GM21447 (cell line): Measurements from ENCODE around the gene GRWD1.

Experiments used
- ATAC-seq: cut with Tn5 transposase; IDR thresholded peaks from one replicate; pipeline ENCODE4 v1.9.1; 2021; ENCODE audit not compliant: unreplicated experiment

The GRWD1 gene

DNA sequence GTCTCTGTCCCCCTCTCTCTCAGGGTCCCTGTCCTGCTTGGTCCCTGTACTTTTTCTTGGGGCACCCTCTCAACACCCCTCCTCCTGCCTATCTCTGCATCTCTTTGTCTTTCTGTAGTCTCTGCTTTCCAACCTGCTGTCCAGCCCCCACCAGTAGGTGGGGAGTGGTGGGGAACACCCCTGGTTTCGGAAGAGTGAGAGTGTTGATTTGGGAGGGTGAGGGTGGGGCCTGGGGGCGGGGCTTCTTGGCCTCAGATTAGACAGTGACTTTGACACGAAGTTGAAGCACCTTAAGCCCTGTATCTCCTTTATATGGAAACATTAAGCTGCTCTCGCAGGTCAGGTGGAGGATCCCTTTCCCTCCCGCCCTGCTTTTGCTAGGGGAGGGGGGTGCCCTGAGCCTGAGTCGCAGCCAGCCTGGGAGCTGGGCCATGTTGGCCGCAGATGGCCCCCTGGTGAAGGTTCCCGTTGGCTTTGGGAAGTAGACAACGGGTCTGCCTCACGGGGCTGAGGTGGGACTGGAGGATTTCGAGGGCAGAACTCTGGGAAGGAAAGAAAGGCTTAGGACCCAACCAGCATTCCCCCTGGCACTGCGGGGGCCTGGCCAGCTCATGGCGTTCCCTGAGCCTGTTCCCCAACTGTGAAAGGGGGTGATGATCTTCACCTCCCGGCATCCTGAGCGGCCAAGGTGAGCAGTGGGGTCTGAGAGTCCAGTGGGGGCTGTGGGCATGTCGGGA is 9.6 kb downstream of the GRWD1 start, which contains the start of gene KCNJ14:
KCNJ14 (plus strand) TSS at position 404 of the 737 bp plus-strand sequence. CDS start 6,151 bp downstream, outside the sequence.
- ATAC-seq, result no peak

- ATAC-seq, result no peak
Observed at GRCh38 chr19:48455908-48456562, 10.3 kb downstream of the GRWD1 start.

GRCh38 chr19:48456864-48457263 is 11.1 kb downstream of the GRWD1 start:
- ATAC-seq, result no peak

DNA sequence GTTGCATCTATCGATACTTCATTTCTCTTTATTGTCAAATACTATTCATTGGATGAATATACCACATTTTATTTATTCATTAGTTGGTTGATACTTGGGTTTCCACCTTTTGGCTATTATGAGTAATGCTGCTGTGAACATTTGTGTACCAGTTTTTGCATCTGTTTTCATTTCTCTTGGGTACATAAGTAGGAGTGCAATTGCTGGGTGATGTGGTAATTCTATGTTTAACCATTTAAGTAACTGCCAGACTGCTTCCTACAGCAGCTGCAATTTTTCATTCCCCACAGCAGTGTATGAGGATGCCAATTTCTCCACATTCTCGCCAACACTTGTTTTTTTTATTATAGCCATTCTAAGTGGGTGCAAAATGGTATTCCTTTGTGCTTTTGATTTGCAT is 12.2 kb downstream of the GRWD1 start:
- no peak for ATAC-seq

DNA sequence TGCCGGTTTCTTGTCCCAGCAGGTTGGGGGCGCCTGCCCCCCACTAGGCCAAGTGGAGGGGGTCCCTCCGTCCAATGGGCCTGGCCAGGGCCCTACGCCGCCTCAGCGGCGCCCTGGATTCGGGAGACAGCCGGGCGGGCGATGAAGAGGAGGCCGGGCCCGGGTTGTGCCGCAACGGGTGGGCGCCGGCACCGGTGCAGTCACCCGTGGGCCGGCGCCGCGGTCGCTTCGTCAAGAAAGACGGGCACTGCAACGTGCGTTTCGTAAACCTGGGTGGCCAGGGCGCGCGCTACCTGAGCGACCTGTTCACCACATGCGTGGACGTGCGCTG is 15.8 kb downstream of the GRWD1 start:
- ATAC-seq, result no peak

GRCh38 chr19:48461982-48462655 is 16.3 kb downstream of the GRWD1 start:
- no peak for ATAC-seq

GRCh38 chr19:48465215-48465614 is 19.4 kb downstream of the GRWD1 start:
- ATAC-seq, result no peak

- no peak for ATAC-seq
Observed at GRCh38 chr19:48466561-48467325, 21.0 kb downstream of the GRWD1 start.

DNA sequence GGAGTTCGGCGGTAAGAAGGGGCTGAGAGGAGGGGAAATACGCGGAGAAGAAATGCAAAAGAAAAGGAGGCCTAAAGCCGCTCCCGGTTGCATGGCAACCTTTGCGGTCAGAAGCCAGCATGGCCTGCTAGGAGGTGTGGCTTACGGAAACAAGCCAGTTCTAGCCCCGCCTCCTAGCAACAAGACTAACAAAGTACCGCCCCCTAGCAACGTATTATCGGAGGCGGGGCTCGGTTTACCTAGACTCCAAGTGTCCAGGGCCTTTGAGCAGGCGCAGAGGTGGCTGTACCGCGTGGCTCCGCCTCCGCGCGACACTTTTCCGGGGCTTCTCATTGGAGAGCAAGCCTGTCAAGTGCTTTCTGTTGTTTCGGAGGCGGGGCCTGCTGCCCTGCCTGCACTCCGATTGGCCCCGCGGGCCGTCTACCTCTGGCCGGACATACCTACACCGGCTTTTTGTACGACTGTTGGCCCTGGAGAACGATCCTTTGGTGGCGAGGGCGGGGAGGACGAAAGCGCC is 23.0 kb downstream of the GRWD1 start:
- peak; percentile 91 for ATAC-seq

GRCh38 chr19:48469289-48469881 is 23.6 kb downstream of the GRWD1 start, which contains the start of gene CYTH2:
TSS of gene CYTH2 (plus strand) at chr19:48469369. CDS start at chr19:48469508, 139 bp downstream.
- ATAC-seq, result peak; percentile 21

- ATAC-seq, result no peak
Observed at GRCh38 chr19:48469934-48470680, 24.3 kb downstream of the GRWD1 start.

DNA sequence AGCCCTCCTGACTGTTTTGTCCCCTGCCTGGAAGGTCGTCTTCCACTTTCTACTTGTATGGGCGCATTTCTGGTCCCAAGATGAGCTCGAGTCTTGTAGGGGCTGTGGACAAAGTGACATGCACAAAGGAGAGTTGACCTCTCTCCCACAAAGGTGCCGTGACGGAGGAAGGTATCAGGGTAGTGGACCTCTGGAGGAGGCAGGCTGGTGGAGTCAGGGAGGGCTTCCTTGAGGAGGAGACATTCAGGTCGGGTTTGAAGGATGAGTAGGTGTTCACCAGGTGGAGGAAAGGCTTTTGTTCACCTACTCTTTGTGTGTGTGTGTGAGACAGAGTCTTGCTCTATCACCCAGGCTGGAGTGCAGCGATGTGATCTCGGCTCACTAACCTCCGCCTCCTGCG is 25.1 kb downstream of the GRWD1 start:
- no peak for ATAC-seq

GRCh38 chr19:48471836-48472235 is 26.1 kb downstream of the GRWD1 start:
- ATAC-seq, result no peak

GRCh38 chr19:48473161-48473966 is 27.6 kb downstream of the GRWD1 start:
- ATAC-seq, result no peak

- no peak for ATAC-seq
Observed at GRCh38 chr19:48474084-48474592, 28.4 kb downstream of the GRWD1 start.

GRCh38 chr19:48475369-48476068 is 29.7 kb downstream of the GRWD1 start:
- no peak for ATAC-seq

DNA sequence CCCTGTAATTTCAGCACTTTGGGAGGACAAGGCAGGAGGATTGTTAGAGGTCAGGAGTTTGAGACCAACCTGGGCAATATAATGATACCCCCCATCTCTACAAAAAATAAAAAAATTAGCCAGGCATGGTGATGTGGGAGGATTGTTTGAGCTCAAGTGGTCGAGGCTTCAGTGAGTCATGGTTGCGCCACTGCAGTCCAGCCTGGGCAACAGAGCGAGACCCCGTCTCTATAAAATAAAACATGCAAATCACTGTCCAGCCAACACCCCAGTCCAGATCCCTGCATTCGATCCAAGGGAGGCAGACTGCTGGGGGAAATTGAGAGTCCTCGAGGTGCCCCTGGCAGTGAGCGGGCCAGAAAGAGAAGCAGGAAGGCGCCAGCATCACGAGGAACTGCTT is 30.4 kb downstream of the GRWD1 start:
- no peak for ATAC-seq

DNA sequence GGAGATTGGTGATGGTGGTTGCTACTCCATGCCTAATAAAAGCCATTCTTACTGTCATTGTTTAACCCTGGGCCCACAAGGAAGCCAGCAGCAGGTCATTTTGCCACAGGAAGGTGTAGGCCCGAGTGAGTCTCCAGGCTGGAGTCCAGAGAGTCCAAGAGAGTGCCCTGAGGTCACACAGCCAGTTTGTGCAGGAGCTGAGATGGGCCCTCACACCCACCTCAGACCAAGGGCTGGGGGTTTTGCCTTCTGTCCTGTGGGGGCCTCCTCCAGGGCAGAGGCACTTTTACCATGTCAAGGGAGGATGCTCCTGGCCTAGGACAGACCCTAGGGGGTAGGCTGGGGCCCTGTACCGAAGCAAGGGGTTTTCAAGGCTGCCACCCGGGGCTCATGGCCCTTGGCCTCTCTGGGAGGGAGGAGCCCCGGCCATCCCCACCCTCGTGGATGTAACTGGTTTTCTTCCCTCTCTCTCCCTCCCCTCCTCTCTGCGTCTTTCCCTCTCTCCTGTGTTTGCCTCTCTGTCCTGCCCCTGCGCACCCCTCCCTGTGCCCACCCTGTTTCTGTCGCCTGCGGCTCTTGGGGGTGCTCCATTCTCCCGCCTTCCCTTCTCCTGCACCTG is 31.4 kb downstream of the GRWD1 start:
- no peak for ATAC-seq
